ENCODE results near the gene RDH8.
A peak's percentile ranks its signal among the peaks of the same experiment; 100 is the strongest.

RDH8 gene

GRCh38 chr19:10043286-10043927, 30.1 kb downstream of the RDH8 start:
- DNase-seq, result peak; percentile 18

GRCh38 chr19:10044390-10044789, 31.1 kb downstream of the RDH8 start:
- no peak for DNase-seq

- no peak for DNase-seq
Measured at GRCh38 chr19:10045371-10045770, 32.1 kb downstream of the RDH8 start.

- DNase-seq, result no peak
Measured at GRCh38 chr19:10049626-10050025, 36.3 kb downstream of the RDH8 start.

GRCh38 chr19:10052602-10053360, 39.5 kb downstream of the RDH8 start:
- DNase-seq, result no peak

- DNase-seq, result no peak
Measured at GRCh38 chr19:10061717-10062310, 48.5 kb downstream of the RDH8 start.

GRCh38 chr19:10068205-10068604, 54.9 kb downstream of the RDH8 start:
- no peak for DNase-seq

- no peak for DNase-seq
Measured at GRCh38 chr19:10069046-10069445, 55.8 kb downstream of the RDH8 start.

- DNase-seq, result no peak
Measured at GRCh38 chr19:10070730-10071446, 57.6 kb downstream of the RDH8 start.

Data from NCI-H1092 treated with DMSO at 0.1 percent for 48 hours (cell line).